ENCODE data around the gene FGD5.

Gene FGD5

GRCh38 chr3:14787630-14788029 is 31.1 kb upstream of the FGD5 start:
- H3K4me3 ChIP-seq (ENCODE audit: low read depth, low read length): no peak overlapping the region
- TF ChIP-seq CTCF (IDR thresholded peaks at IDR 0.05; ENCODE audit: low read depth, low read length) (no peak), POLR2A (IDR thresholded peaks at IDR 0.05; ENCODE audit: extremely low read depth, insufficient read length) (no peak), MYC (IDR thresholded peaks at IDR 0.05; ENCODE audit: low read depth, low read length) (no peak), MAX (IDR thresholded peaks at IDR 0.05; ENCODE audit: low read depth, low read length) (no peak)
- DNase-seq (ENCODE audit: low read depth): no peak

GRCh38 chr3:14788644-14789043 is 30.1 kb upstream of the FGD5 start:
- TF ChIP-seq MYC (IDR thresholded peaks at IDR 0.05; ENCODE audit: low read depth, low read length) (no peak), MAX (IDR thresholded peaks at IDR 0.05; ENCODE audit: low read depth, low read length) (no peak), CTCF (IDR thresholded peaks at IDR 0.05; ENCODE audit: low read depth, low read length) (no peak), POLR2A (IDR thresholded peaks at IDR 0.05; ENCODE audit: extremely low read depth, insufficient read length) (no peak)
- no peak overlapping the region for H3K4me3 ChIP-seq (ENCODE audit: low read depth, low read length)
- no peak for DNase-seq (ENCODE audit: low read depth)

GRCh38 chr3:14789221-14789620 is 29.5 kb upstream of the FGD5 start:
- DNase-seq (ENCODE audit: low read depth): no peak
- H3K4me3 ChIP-seq (ENCODE audit: low read depth, low read length): no peak overlapping the region
- TF ChIP-seq POLR2A (IDR thresholded peaks at IDR 0.05; ENCODE audit: extremely low read depth, insufficient read length): no peak
- TF ChIP-seq MYC (IDR thresholded peaks at IDR 0.05; ENCODE audit: low read depth, low read length): no peak
- no peak for TF ChIP-seq MAX (IDR thresholded peaks at IDR 0.05; ENCODE audit: low read depth, low read length)
- TF ChIP-seq CTCF (IDR thresholded peaks at IDR 0.05; ENCODE audit: low read depth, low read length): no peak

- TF ChIP-seq CTCF (IDR thresholded peaks at IDR 0.05; ENCODE audit: low read depth, low read length): no peak
- TF ChIP-seq POLR2A (IDR thresholded peaks at IDR 0.05; ENCODE audit: extremely low read depth, insufficient read length): no peak
- TF ChIP-seq MYC (IDR thresholded peaks at IDR 0.05; ENCODE audit: low read depth, low read length): no peak
- TF ChIP-seq MAX (IDR thresholded peaks at IDR 0.05; ENCODE audit: low read depth, low read length): no peak
- DNase-seq (ENCODE audit: low read depth): no peak
- no peak overlapping the region for H3K4me3 ChIP-seq (ENCODE audit: low read depth, low read length)
Measured at GRCh38 chr3:14789640-14790285, 29.0 kb upstream of the FGD5 start.

GRCh38 chr3:14791343-14791945 is 27.3 kb upstream of the FGD5 start:
- peak; percentile 87 for TF ChIP-seq CTCF (IDR thresholded peaks at IDR 0.05; ENCODE audit: low read depth, low read length)
- no peak for TF ChIP-seq POLR2A (IDR thresholded peaks at IDR 0.05; ENCODE audit: extremely low read depth, insufficient read length)
- TF ChIP-seq MAX (IDR thresholded peaks at IDR 0.05; ENCODE audit: low read depth, low read length): peak; percentile 52
- TF ChIP-seq MYC (IDR thresholded peaks at IDR 0.05; ENCODE audit: low read depth, low read length): no peak; the same call in 1 of the 2 replicates
- no peak overlapping the region for H3K4me3 ChIP-seq (ENCODE audit: low read depth, low read length)
- DNase-seq (ENCODE audit: low read depth): peak; percentile 56
